ENCODE data around the gene SPECC1L. TPM values are rescaled to one million over a fixed set of nuclear protein-coding genes. Genes with fewer than 3 reads are reported as not detected.

The SPECC1L gene
- total RNA-seq, 4 donors from 2014 or later: 42.2 to 45.1 (median 43.6) TPM

DNA sequence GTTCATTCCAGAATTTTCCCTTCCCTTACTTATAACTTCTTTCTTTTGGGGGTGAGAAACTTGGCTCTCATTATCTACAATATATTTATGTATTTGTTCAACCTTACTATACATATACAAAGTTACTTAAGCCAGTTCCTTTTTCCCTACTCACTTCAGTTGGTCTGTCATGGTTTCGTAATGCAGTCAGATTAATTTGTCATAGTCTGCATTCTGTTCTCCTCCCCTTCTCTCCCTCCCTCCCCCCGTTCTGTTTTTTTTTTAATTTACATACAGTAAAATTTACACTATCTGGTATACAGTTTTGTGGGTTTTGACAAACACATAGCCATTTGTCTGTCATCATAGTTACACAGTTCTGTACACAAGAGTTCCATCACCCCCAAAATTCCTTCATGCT is 84.9 kb downstream of the SPECC1L start:
- 87 to 90% methylated on average over 2 of the region's 2 CpGs for WGBS, 2 donors
- no peaks in the 10 kb centered on the region for H3K27me3 ChIP-seq
- H3K4me3 ChIP-seq: no peak overlapping the region
- H3K4me1 ChIP-seq: peaks cover 0 to 7% (median 0%) of the 10 kb centered on the region in 4 donors
- TF ChIP-seq CTCF (IDR thresholded peaks at IDR 0.05) (no peak), POLR2A (IDR thresholded peaks at IDR 0.05) (no peak), EP300 (IDR thresholded peaks at IDR 0.05) (no peak)
- no peak overlapping the region for H3K27ac ChIP-seq
- peaks cover 0 to 69% (median 0%) of the 10 kb centered on the region in 3 donors for H3K36me3 ChIP-seq
- H3K9me3 ChIP-seq: no peaks in the 10 kb centered on the region
- no peak for DNase-seq (ENCODE audit: low spot score in 2 of 2)

DNA sequence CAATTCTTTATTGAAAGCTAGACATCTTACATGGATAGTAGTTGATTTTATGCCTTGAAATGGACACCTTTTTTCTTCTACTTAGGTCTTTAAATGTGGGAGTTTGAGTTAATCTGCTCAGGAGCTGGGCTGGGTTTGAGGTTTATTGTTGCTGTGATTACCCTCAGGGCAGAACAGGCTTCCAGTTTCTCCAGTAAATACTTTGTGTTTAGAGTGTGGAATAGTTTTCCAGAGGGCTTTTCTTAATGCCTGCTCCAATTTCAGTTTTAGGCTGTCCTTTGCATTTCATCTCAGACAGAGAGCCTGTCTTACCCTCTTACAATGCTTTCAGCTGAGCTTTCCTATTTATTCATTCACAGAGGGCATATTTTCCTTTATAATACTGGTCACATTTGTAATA is 86.9 kb downstream of the SPECC1L start:
- no peaks in the 10 kb centered on the region for H3K27me3 ChIP-seq
- no peak for TF ChIP-seq CTCF (IDR thresholded peaks at IDR 0.05)
- peaks cover 0 to 67% (median 0%) of the 10 kb centered on the region in 3 donors for H3K36me3 ChIP-seq
- no peak for DNase-seq (ENCODE audit: low spot score in 2 of 2)
- no peak overlapping the region for H3K27ac ChIP-seq
- H3K4me3 ChIP-seq: no peak overlapping the region
- H3K9me3 ChIP-seq: no peaks in the 10 kb centered on the region
- peaks cover 0 to 7% (median 0%) of the 10 kb centered on the region in 4 donors for H3K4me1 ChIP-seq

DNA sequence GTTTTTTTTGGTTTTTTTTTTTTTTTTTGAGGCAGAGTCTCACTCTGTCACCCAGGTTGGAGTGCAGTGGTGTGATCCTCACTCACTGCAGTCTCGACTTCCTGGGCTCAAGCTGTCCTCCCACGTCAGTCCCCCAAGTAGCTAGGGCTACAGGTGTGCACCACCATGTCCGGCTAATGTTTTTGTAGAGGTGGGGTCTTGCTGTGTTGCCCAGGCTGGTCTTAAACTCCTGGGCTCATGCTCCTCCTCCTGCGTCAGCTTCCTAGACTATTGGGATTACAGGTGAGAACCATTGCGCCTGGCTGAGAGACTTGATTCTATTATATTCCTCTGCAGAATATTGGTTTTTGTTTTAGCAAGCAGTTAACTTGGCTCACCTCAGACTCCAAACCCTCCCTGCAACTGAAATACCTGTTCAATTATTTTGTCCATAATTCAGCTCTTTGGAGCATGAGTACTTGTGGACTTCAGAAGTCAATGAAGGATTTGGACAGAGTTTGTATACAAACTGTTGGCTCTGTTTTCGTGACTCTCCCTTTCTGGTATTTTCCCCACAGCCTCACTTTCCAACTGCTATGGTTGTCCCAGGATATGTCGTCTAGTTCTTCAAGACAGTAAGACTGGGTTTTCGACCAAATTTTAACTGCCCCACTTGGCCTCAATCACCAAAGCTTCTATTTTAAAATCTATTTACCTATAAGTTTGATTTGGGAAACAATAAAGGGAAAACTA is 87.6 kb downstream of the SPECC1L start:
- Histone ChIP-seq H3K4me1 (peaks cover 0 to 7% (median 0%) of the 10 kb centered on the region in 4 donors), H3K4me3 (no peak overlapping the region)
- DNase-seq (ENCODE audit: low spot score in 2 of 2): no peak

GRCh38 chr22:24359452-24360120 is 89.0 kb downstream of the SPECC1L start:
- H3K4me3 ChIP-seq: no peak overlapping the region
- no peaks in the 10 kb centered on the region for H3K9me3 ChIP-seq
- no peaks in the 10 kb centered on the region for H3K27me3 ChIP-seq
- H3K27ac ChIP-seq: no peak overlapping the region
- H3K4me1 ChIP-seq: peaks cover 0 to 19% (median 0%) of the 10 kb centered on the region in 4 donors
- no peak for TF ChIP-seq EP300 (IDR thresholded peaks at IDR 0.05)
- no peak for TF ChIP-seq POLR2A (IDR thresholded peaks at IDR 0.05)
- no peak for TF ChIP-seq CTCF (IDR thresholded peaks at IDR 0.05)
- 82 to 85% methylated on average over 5 of the region's 5 CpGs for whole genome bisulfite sequencing, 2 donors
- DNase-seq (ENCODE audit: low spot score in 2 of 2): no peak
- H3K36me3 ChIP-seq: peaks cover 0 to 62% (median 0%) of the 10 kb centered on the region in 3 donors

More for the DNA sequence above, 87.6 kb downstream of the SPECC1L start:
- H3K36me3 ChIP-seq: peaks cover 0 to 70% (median 0%) of the 10 kb centered on the region in 3 donors
- H3K9me3 ChIP-seq: no peaks in the 10 kb centered on the region
- 94 to 96% methylated on average over 8 of the region's 8 CpGs for WGBS, 2 donors
- no peak for TF ChIP-seq EP300 (IDR thresholded peaks at IDR 0.05)
- TF ChIP-seq POLR2A (IDR thresholded peaks at IDR 0.05): no peak
- TF ChIP-seq CTCF (IDR thresholded peaks at IDR 0.05): no peak
- H3K27ac ChIP-seq: no peak overlapping the region
- no peaks in the 10 kb centered on the region for H3K27me3 ChIP-seq

DNA sequence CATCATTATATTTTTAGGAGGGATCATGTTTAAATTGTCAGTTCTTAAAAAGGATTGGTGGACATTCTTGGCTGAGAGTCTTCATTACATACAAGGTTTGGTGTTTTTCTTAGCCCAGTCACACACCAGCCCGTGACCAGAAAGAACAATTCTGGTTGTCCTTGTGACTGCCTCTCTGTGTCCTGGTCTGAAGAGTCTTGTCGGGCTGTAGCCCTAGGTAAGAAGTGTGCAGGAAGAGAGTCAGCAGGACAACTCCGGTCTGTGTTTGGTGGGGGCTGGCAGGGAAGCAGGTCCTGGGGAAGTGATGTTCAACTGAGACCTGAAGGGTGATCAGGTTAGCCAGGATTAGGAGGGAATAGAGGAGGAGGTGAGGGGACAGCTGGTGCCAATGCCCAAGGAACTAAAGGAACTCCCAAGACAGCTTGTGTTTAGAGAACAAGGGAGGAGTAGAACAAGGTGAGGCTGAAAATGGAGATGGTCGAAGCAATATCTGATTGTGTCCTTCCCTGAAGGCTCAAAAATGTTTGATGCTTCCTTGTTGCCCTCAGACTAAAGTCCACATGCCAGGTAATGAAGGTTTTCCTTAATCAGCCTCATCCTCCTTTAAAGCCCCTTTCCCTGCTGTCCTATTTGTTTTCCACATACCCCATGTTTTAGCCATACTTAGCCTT is 91.5 kb downstream of the SPECC1L start:
- H3K4me3 ChIP-seq: no peak overlapping the region
- no peaks in the 10 kb centered on the region for H3K27me3 ChIP-seq
- no peaks in the 10 kb centered on the region for H3K9me3 ChIP-seq
- 85 to 94% methylated on average over 4 of the region's 4 CpGs for WGBS, 2 donors
- H3K27ac ChIP-seq: no peak overlapping the region
- peaks cover 0 to 67% (median 0%) of the 10 kb centered on the region in 3 donors for H3K36me3 ChIP-seq
- TF ChIP-seq POLR2A (IDR thresholded peaks at IDR 0.05) (no peak), CTCF (IDR thresholded peaks at IDR 0.05) (no peak), EP300 (IDR thresholded peaks at IDR 0.05) (no peak)
- DNase-seq (ENCODE audit: low spot score in 2 of 2): no peak
- H3K4me1 ChIP-seq: peaks cover 0 to 28% (median 2%) of the 10 kb centered on the region in 4 donors

Data from tibial nerve (tissue), 4 donors.